ENCODE results near the gene GNLY.
A peak's percentile ranks its signal among the peaks of the same experiment; 100 is the strongest.
"Not testable (repeated sequence)": the region's sequence is repeated elsewhere in the genome, so short reads cannot be mapped to it uniquely, and the experiment has no call there.

Gene GNLY

GRCh38 chr2:85665264-85665937 lies 28.8 kb upstream of the GNLY start:
- DNase-seq (ENCODE audit: low read depth), result no peak

- DNase-seq (ENCODE audit: low read depth), result no peak
Measured at GRCh38 chr2:85666016-85666415, 28.1 kb upstream of the GNLY start.

GRCh38 chr2:85666435-85667316 lies 27.5 kb upstream of the GNLY start:
- no peak for DNase-seq (ENCODE audit: low read depth)

GRCh38 chr2:85667561-85668008 lies 26.6 kb upstream of the GNLY start:
- DNase-seq (ENCODE audit: low read depth), result no peak

GRCh38 chr2:85668009-85668856 lies 25.9 kb upstream of the GNLY start, which contains the start of gene SFTPB:
TSS of gene SFTPB (minus strand) at chr2:85668199. CDS start at chr2:85668183, 16 bp downstream.
- no peak for DNase-seq (ENCODE audit: low read depth)

- DNase-seq (ENCODE audit: low read depth), result no peak
Measured at GRCh38 chr2:85668857-85669142, 25.4 kb upstream of the GNLY start.

GRCh38 chr2:85669549-85669948 lies 24.6 kb upstream of the GNLY start:
- DNase-seq (ENCODE audit: low read depth), result no peak

- DNase-seq (ENCODE audit: low read depth), result not testable (repeated sequence)
Measured at GRCh38 chr2:85670416-85670815, 23.7 kb upstream of the GNLY start.

- DNase-seq (ENCODE audit: low read depth), result no peak
Measured at GRCh38 chr2:85672456-85672855, 21.7 kb upstream of the GNLY start.

GRCh38 chr2:85673716-85674375 lies 20.3 kb upstream of the GNLY start:
- DNase-seq (ENCODE audit: low read depth), result no peak

GRCh38 chr2:85674417-85674816 lies 19.7 kb upstream of the GNLY start:
- DNase-seq (ENCODE audit: low read depth), result no peak

- DNase-seq (ENCODE audit: low read depth), result no peak
Measured at GRCh38 chr2:85675427-85675826, 18.7 kb upstream of the GNLY start.

GRCh38 chr2:85675866-85676548 lies 18.2 kb upstream of the GNLY start:
- DNase-seq (ENCODE audit: low read depth), result no peak

GRCh38 chr2:85678377-85678776 lies 15.8 kb upstream of the GNLY start:
- DNase-seq (ENCODE audit: low read depth), result no peak

GRCh38 chr2:85678794-85679672 lies 15.1 kb upstream of the GNLY start:
- DNase-seq (ENCODE audit: low read depth), result peak; percentile 61

- DNase-seq (ENCODE audit: low read depth), result no peak
Measured at GRCh38 chr2:85680707-85681371, 13.3 kb upstream of the GNLY start.

GRCh38 chr2:85681372-85681763 lies 12.8 kb upstream of the GNLY start:
- no peak for DNase-seq (ENCODE audit: low read depth)

- no peak for DNase-seq (ENCODE audit: low read depth)
Measured at GRCh38 chr2:85681776-85682175, 12.4 kb upstream of the GNLY start.

GRCh38 chr2:85682378-85682777 lies 11.8 kb upstream of the GNLY start:
- DNase-seq (ENCODE audit: low read depth), result no peak

- no peak for DNase-seq (ENCODE audit: low read depth)
Measured at GRCh38 chr2:85684380-85684779, 9.8 kb upstream of the GNLY start.
